PC-9 (cell line): ENCODE data around the gene RAB11FIP4. TPM values are rescaled to one million over a fixed set of nuclear protein-coding genes. Genes with fewer than 3 reads are reported as not detected.
A peak's percentile ranks its signal among the peaks of the same experiment; 100 is the strongest.

Source experiments
- BruUV-seq: library from RNA; stranded (reverse); fragments of 400-500 nt; replicated peaks from 2 replicates; lab custom pipeline; 2021; lab: Mats Ljungman, UMichigan
- CTCF ChIA-PET: fragments of 300-600 bp; sonication (Branson Sonifier 250); formaldehyde crosslinking; loops from one replicate; lab custom pipeline; 2022; ENCODE audit warnings: antibody characterized with exemption; lab: Charles Lee
- POLR2A ChIA-PET: fragments of 300-600 bp; sonication (Branson Sonifier 250); formaldehyde crosslinking; loops from one replicate; lab custom pipeline; 2022; ENCODE audit warnings: antibody characterized with exemption; ENCODE audit not compliant: unreplicated experiment; lab: Charles Lee
- DNase-seq, 2 experiments: peaks; one replicate each; pipeline versions ENCODE4 v3.0.0 to v3.0.0-alpha.2; 2015 to 2022; ENCODE audit warnings: mixed read lengths in 1 of 2
- H2AFZ ChIP-seq: fragments of 200-600 bp; sonication (generic); 2 replicates; pipeline ENCODE4 v1.8.1; 2017; ENCODE audit warnings: antibody characterized with exemption
- H3F3A ChIP-seq: fragments of 200-600 bp; sonication (generic); 2 replicates; pipeline ENCODE4 v1.8.1; 2017; ENCODE audit warnings: antibody characterized with exemption, mild to moderate bottlenecking, low read depth; ENCODE audit not compliant: insufficient read depth
- H3K27ac ChIP-seq: fragments of 200-600 bp; sonication (generic); 2 replicates; pipeline ENCODE4 v1.6.1; 2016; ENCODE audit warnings: mixed run types
- H3K27me3 ChIP-seq: fragments of 200-600 bp; sonication (generic); 2 replicates; pipeline ENCODE4 v1.6.1; 2016; ENCODE audit warnings: low read depth, mixed run types; ENCODE audit not compliant: insufficient read depth
- H3K36me3 ChIP-seq: fragments of 200-600 bp; sonication (generic); 2 replicates; pipeline ENCODE4 v1.6.1; 2016; ENCODE audit warnings: low read depth, mixed run types
- H3K4me1 ChIP-seq: fragments of 200-600 bp; sonication (generic); replicated peaks from 2 replicates; pipeline ENCODE4 v1.6.1; 2016; ENCODE audit warnings: mixed run types; ENCODE audit not compliant: insufficient read depth
- H3K4me2 ChIP-seq: fragments of 200-600 bp; sonication (generic); 2 replicates; pipeline ENCODE4 v1.6.1; 2017; ENCODE audit warnings: mixed run types
- H3K4me3 ChIP-seq: fragments of 200-600 bp; sonication (generic); 2 replicates; pipeline ENCODE4 v1.6.1; 2016; ENCODE audit warnings: mixed run types
- H3K79me2 ChIP-seq: fragments of 200-600 bp; sonication (generic); 2 replicates; pipeline ENCODE4 v1.6.1; 2017; ENCODE audit warnings: low read depth, mixed run types
- H3K9me2 ChIP-seq: fragments of 200-600 bp; sonication (generic); 2 replicates; pipeline ENCODE4 v1.8.1; 2017; ENCODE audit warnings: mild to moderate bottlenecking; ENCODE audit not compliant: insufficient read depth
- H3K9me3 ChIP-seq: fragments of 200-600 bp; sonication (generic); 2 replicates; pipeline ENCODE4 v1.8.1; 2016; ENCODE audit warnings: low read depth; ENCODE audit not compliant: insufficient read depth
- H4K20me1 ChIP-seq: fragments of 200-600 bp; sonication (generic); 2 replicates; pipeline ENCODE4 v1.8.1; 2017; ENCODE audit not compliant: insufficient read depth
- CTCF ChIP-seq: fragments of 200-600 bp; sonication (generic); conservative IDR thresholded peaks from 2 replicates; pipeline ENCODE4 v1.6.1; 2017; ENCODE audit warnings: mixed run types, antibody characterized with exemption, mild to moderate bottlenecking, moderate library complexity
- EZH2 ChIP-seq: fragments of 200-600 bp; sonication (generic); IDR thresholded peaks from 2 replicates; pipeline ENCODE4 v1.8.0; 2017; ENCODE audit warnings: antibody characterized with exemption, low read depth
- intact Hi-C: fragments of 100-400 bp; cut with micrococcal nuclease; formaldehyde crosslinking; loops from one replicate; pipeline ENCODE4 v1.10.0; 2022; ENCODE audit not compliant: unreplicated experiment
- total RNA-seq: library from RNA; stranded (reverse); gene quantifications from 2 replicates; pipeline ENCODE4 v1.2.3, GENCODE V29; 2021

Gene RAB11FIP4
- total RNA-seq, 1 experiment from 2014 or later, result 22.9 TPM

- H2AFZ ChIP-seq, result no peak overlapping the region
- DNase-seq, result peak in 1 of 2 experiments; percentile 40
Measured at GRCh38 chr17:31388770-31389656, 2.5 kb upstream of the RAB11FIP4 start.

GRCh38 chr17:31389657-31390381 lies 1.7 kb upstream of the RAB11FIP4 start:
- no peaks in the 10 kb centered on the region for H3F3A ChIP-seq
- no peak overlapping the region for H3K4me2 ChIP-seq
- ChIA-PET CTCF (interaction anchor here (0.5 to 0.6 kb wide), 5 partner anchors 39 to 386 kb away, joined by 3 to 14 read pairs (median 4); no protein-coding TSS in a partner anchor), POLR2A (no interaction called here)
- TF ChIP-seq CTCF (no peak; the same call in 1 of the 2 replicates), EZH2 (no peak)
- no peaks in the 10 kb centered on the region for H3K79me2 ChIP-seq
- H3K27ac ChIP-seq, result no peak overlapping the region
- H2AFZ ChIP-seq, result no peak overlapping the region
- no peaks in the 10 kb centered on the region for H3K9me3 ChIP-seq
- no peaks in the 10 kb centered on the region for H3K9me2 ChIP-seq
- no peaks in the 10 kb centered on the region for H3K4me1 ChIP-seq
- BruUV-seq, result no TSS peak
- no peak for DNase-seq
- no peaks in the 10 kb centered on the region for H3K27me3 ChIP-seq
- no peaks in the 10 kb centered on the region for H3K36me3 ChIP-seq
- no peaks in the 10 kb centered on the region for H4K20me1 ChIP-seq
- no peak overlapping the region for H3K4me3 ChIP-seq
- intact Hi-C loops, result loop anchor here (1.0 to 5.0 kb wide), 2 partner anchors 135 to 452 kb away; no protein-coding TSS in a partner anchor

More at GRCh38 chr17:31388770-31389656, 2.5 kb upstream of the RAB11FIP4 start:
- Histone ChIP-seq H3F3A (peaks cover 3% of the 10 kb centered on the region; the same call in 1 of the 2 replicates), H3K9me2 (no peaks in the 10 kb centered on the region), H3K27ac (no peak overlapping the region), H3K4me3 (no peak overlapping the region), H3K27me3 (no peaks in the 10 kb centered on the region), H4K20me1 (no peaks in the 10 kb centered on the region), H3K36me3 (no peaks in the 10 kb centered on the region), H3K4me1 (no peaks in the 10 kb centered on the region), H3K9me3 (no peaks in the 10 kb centered on the region), H3K79me2 (no peaks in the 10 kb centered on the region), H3K4me2 (no peak overlapping the region)
- ChIA-PET POLR2A (no interaction called here), CTCF (interaction anchor here (0.5 to 0.6 kb wide), 5 partner anchors 38 to 192 kb away, joined by 3 to 8 read pairs (median 4); no protein-coding TSS in a partner anchor)
- TF ChIP-seq CTCF (peak; percentile 60), EZH2 (no peak)
- BruUV-seq, result no TSS peak
- intact Hi-C loops, result loop anchor here (1.0 to 5.0 kb wide), 2 partner anchors 136 to 453 kb away; no protein-coding TSS in a partner anchor

- POLR2A ChIA-PET, result no interaction called here
- Histone ChIP-seq H3F3A (no peaks in the 10 kb centered on the region), H3K36me3 (no peaks in the 10 kb centered on the region), H3K79me2 (no peaks in the 10 kb centered on the region), H3K9me2 (no peaks in the 10 kb centered on the region), H3K9me3 (no peaks in the 10 kb centered on the region), H3K4me3 (no peak overlapping the region), H3K27ac (no peak overlapping the region), H3K4me1 (no peaks in the 10 kb centered on the region), H3K4me2 (no peak overlapping the region), H4K20me1 (no peaks in the 10 kb centered on the region), H3K27me3 (no peaks in the 10 kb centered on the region), H2AFZ (no peak overlapping the region)
- CTCF ChIA-PET, result no interaction called here
- no TSS peak for BruUV-seq
- TF ChIP-seq CTCF, result no peak
- no peak for TF ChIP-seq EZH2
- no peak for DNase-seq
- intact Hi-C loops, result no loop called here
Measured at GRCh38 chr17:31390426-31390747, 1.1 kb upstream of the RAB11FIP4 start.
